Mucosa of descending colon (tissue), 3 donors: ENCODE measurements around the gene TNFAIP8. TPM values are rescaled to one million over a fixed set of nuclear protein-coding genes. Genes with fewer than 3 reads are reported as not detected.

ENCODE experiments used
- ATAC-seq: fragments of 200-7000 bp; cut with Tn5 transposase; one replicate; pipeline ENCODE4 v1.9.1; 2020; ENCODE audit warnings: mild to moderate bottlenecking, moderate library complexity
- DNase-seq, 3 donors: peaks; one replicate each; pipeline ENCODE4 v3.0.0-alpha.2; 2020
- H3K36me3 ChIP-seq: fragments of 200-600 bp; one replicate; pipeline ENCODE4 v1.8.0; 2021; ENCODE audit warnings: low read depth, mild to moderate bottlenecking
- H3K4me1 ChIP-seq: fragments of 200-600 bp; one replicate; pipeline ENCODE4 v1.8.0; 2021; ENCODE audit warnings: low read depth, mild to moderate bottlenecking
- H3K4me3 ChIP-seq: fragments of 200-600 bp; one replicate; pipeline ENCODE4 v1.8.0; 2021; ENCODE audit warnings: mild to moderate bottlenecking
- H3K9me3 ChIP-seq: fragments of 200-600 bp; one replicate; pipeline ENCODE4 v1.8.0; 2021; ENCODE audit warnings: mild to moderate bottlenecking
- intact Hi-C, 2 donors: fragments of 100-400 bp; cut with DNase I in 1 of 2; cut with micrococcal nuclease in 1 of 2; formaldehyde crosslinking; loops; one replicate each; pipeline versions ENCODE4 v1.11.0 to v1.11.1; 2022; cut with DNase I, micrococcal nuclease
- total RNA-seq, 3 donors: library from RNA; stranded (reverse); fragmentation: NEBNext Ultra II Directional in 2 of 3; extraction: Animal tissue kit (Norgen Biotek cat#: 25700) in 2 of 3; gene quantifications; one replicate each; pipeline versions ENCODE4 v1.2.1 to v1.2.4, GENCODE V29; 2021 to 2023
- TF ChIP-seq, protein P1 (sequence below): fragments of 200-600 bp; IDR thresholded peaks from one replicate; pipeline ENCODE4 v1.8.0; 2022; ENCODE audit warnings: antibody characterized with exemption, mild to moderate bottlenecking
- donor health status: DM: no; HTN: no; CAD: no; lungs with moderate emphysema.
- donor health status: DM: no; HTN: no; CAD: no.
- donor health status: DM: no; HTN: yes; CAD: no.

The TNFAIP8 gene
- total RNA-seq, 3 donors from 2014 or later: 8.7 to 15.7 (median 12.3) TPM

DNA sequence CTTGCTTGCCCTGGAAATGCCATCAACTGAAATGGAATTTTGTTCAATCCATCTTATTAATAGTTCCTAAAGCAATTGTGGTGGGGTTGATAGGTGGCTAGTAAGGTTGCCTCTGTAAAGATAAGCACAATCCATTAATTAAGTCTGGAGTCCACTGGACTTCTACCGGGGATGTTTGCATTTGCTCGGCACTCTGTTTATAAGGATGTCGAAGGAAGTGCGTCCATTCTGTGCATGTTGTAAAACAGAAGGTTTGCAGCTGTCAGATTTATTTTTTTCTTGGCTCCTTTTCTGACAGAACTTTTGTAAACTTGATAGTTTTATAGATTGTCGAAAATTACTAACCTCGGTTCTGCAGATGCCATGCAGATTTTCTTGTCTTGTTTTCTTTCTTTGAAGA, 12.8 kb upstream of the TNFAIP8 start:
- ATAC-seq: no peak

DNA sequence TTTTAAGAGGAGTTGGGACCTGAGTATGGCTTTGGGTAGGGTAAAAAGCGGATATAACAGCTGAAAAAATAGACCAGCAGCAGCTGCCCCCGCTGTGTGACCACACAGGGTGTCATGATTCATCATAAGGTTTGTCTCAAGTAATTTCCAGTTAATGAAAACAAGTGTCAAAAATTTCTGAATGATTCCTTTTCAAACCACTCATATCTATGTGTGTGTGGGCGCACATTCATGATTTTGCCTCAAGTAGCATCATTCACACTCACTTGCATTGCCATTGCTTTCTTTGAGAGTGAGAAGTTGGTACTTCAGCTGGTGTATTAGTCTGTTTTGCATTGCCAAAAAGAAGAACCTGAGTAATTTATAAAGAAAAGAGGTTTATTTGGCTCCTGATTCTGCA, 12.1 kb upstream of the TNFAIP8 start:
- no peak for DNase-seq
- Histone ChIP-seq H3K4me3 (no peak overlapping the region), H3K36me3 (no peaks in the 10 kb centered on the region), H3K9me3 (no peaks in the 10 kb centered on the region), H3K4me1 (no peaks in the 10 kb centered on the region)
- TF ChIP-seq, protein P1, sequence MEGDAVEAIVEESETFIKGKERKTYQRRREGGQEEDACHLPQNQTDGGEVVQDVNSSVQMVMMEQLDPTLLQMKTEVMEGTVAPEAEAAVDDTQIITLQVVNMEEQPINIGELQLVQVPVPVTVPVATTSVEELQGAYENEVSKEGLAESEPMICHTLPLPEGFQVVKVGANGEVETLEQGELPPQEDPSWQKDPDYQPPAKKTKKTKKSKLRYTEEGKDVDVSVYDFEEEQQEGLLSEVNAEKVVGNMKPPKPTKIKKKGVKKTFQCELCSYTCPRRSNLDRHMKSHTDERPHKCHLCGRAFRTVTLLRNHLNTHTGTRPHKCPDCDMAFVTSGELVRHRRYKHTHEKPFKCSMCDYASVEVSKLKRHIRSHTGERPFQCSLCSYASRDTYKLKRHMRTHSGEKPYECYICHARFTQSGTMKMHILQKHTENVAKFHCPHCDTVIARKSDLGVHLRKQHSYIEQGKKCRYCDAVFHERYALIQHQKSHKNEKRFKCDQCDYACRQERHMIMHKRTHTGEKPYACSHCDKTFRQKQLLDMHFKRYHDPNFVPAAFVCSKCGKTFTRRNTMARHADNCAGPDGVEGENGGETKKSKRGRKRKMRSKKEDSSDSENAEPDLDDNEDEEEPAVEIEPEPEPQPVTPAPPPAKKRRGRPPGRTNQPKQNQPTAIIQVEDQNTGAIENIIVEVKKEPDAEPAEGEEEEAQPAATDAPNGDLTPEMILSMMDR: no peak
- intact Hi-C loops: no loop called here
- ATAC-seq: peak; percentile 26

More for the DNA sequence above, 12.8 kb upstream of the TNFAIP8 start:
- DNase-seq: no peak
- Histone ChIP-seq H3K9me3 (no peaks in the 10 kb centered on the region), H3K36me3 (no peaks in the 10 kb centered on the region), H3K4me1 (no peaks in the 10 kb centered on the region), H3K4me3 (no peak overlapping the region)
- TF ChIP-seq, protein P1: no peak
- intact Hi-C loops: no loop called here

DNA sequence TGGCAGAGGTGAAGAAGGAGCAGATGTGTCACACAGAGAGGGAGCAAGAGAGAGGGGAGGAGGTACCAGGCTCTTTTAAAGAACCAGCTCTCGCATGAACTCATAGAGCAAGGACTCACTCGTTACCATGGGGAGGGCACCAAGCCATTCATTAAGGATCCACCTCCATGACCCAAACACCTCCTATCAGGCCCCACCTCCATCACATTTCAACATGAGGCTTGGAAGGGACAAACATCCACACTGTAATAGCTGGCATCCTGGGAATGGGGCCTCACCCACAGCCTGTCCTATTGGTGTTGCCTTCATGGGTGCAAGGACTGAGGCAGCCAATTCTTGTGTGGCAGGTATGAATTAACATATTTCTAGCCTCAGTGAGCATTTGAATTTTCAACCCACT, 11.6 kb upstream of the TNFAIP8 start:
- Histone ChIP-seq H3K9me3 (no peaks in the 10 kb centered on the region), H3K4me1 (no peaks in the 10 kb centered on the region), H3K4me3 (no peak overlapping the region), H3K36me3 (no peaks in the 10 kb centered on the region)
- TF ChIP-seq, protein P1: no peak
- intact Hi-C loops: no loop called here
- DNase-seq (no peak), ATAC-seq (no peak)

DNA sequence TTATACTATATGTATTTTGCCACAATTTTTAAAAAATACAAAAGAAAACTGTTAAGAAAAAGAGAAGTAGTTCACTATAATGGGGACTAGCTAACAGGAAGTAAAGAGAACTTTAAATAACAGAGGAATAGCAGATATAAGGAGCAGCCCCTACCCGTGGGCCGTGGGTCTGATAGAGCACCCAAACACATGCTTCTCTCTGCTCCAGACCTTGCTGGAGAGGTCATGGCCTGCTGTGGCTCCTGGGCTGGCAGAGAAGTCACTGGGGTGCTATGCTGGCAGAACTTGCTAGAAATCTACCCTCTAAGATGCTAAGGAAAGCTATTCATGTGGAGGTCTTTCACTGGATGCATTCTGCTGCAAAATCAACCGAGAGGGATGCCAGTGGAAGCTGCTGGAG, 10.0 kb upstream of the TNFAIP8 start:
- intact Hi-C loops: no loop called here
- H3K4me1 ChIP-seq: no peaks in the 10 kb centered on the region
- no peak for ATAC-seq

DNA sequence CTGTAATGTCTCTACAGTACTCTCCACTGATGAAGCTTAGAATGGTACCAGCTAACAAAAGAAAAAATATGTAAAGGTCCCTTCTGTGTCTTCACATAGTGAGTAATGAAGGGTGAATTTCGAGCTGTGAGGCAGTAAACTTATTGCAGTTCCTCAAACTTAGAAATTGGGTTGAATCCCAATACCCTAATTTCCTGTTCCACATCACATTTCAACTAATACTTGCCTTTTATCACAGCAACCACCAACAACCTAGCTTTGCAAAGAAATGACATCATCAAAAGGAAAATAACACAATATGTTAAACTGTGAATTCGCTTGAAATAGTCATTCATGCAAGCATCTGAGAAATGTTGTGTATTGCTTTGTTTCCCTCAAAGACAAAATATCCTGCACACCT, 9.4 kb upstream of the TNFAIP8 start:
- no peak for ATAC-seq
- TF ChIP-seq, protein P1: no peak

More for the DNA sequence above, 10.0 kb upstream of the TNFAIP8 start:
- TF ChIP-seq, protein P1: no peak
- Histone ChIP-seq H3K36me3 (no peaks in the 10 kb centered on the region), H3K4me3 (no peak overlapping the region), H3K9me3 (no peaks in the 10 kb centered on the region)
- DNase-seq: no peak

DNA sequence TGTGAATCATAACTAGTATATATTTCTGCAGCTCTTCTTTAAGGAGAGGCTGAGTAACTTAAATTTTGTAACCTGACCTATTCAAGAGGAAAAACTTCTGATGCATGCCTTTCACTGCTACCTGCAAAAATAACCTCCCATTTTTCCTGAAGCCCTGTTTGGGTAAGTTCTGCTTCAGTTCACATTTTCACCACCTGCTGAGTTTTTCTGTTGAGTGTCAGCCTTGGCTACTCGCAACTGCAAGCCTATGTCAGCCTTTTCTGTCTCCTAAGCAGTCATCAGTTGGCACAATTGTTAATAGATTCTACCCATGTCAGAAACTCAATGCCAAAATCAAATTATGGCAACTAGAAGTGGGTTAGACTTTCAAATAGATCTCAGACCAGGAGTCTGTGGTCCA, 8.2 kb upstream of the TNFAIP8 start:
- DNase-seq: no peak
- intact Hi-C loops: no loop called here
- no peak for ATAC-seq
- TF ChIP-seq, protein P1: no peak
- Histone ChIP-seq H3K4me3 (no peak overlapping the region), H3K4me1 (no peaks in the 10 kb centered on the region), H3K9me3 (no peaks in the 10 kb centered on the region), H3K36me3 (no peaks in the 10 kb centered on the region)

More for the DNA sequence above, 9.4 kb upstream of the TNFAIP8 start:
- intact Hi-C loops: no loop called here
- DNase-seq: no peak
- Histone ChIP-seq H3K4me3 (no peak overlapping the region), H3K36me3 (no peaks in the 10 kb centered on the region), H3K4me1 (no peaks in the 10 kb centered on the region), H3K9me3 (no peaks in the 10 kb centered on the region)
